NCI-H1092 treated with DMSO at 0.1 percent for 48 hours (cell line): Measurements from ENCODE around the gene BFSP2.
"Not testable (repeated sequence)": the region's sequence is repeated elsewhere in the genome, so short reads cannot be mapped to it uniquely, and the experiment has no call there.

ENCODE experiments used
- DNase-seq: peaks from one replicate; lab custom pipeline; 2025; lab: John Stamatoyannopoulos, UW

Gene BFSP2

GRCh38 chr3:133520286-133520685 lies 120.4 kb downstream of the BFSP2 start:
- DNase-seq, result peak; percentile 25

GRCh38 chr3:133520938-133521337 lies 121.1 kb downstream of the BFSP2 start:
- DNase-seq, result not testable (repeated sequence)

GRCh38 chr3:133521946-133522345 lies 122.1 kb downstream of the BFSP2 start:
- DNase-seq, result no peak

GRCh38 chr3:133523758-133524157 lies 123.9 kb downstream of the BFSP2 start:
- not testable (repeated sequence) for DNase-seq
